Measurements from ENCODE around the gene RAB3B.
"Not testable (repeated sequence)": the region's sequence is repeated elsewhere in the genome, so short reads cannot be mapped to it uniquely, and the experiment has no call there.

Gene RAB3B, protein sequence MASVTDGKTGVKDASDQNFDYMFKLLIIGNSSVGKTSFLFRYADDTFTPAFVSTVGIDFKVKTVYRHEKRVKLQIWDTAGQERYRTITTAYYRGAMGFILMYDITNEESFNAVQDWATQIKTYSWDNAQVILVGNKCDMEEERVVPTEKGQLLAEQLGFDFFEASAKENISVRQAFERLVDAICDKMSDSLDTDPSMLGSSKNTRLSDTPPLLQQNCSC

DNA sequence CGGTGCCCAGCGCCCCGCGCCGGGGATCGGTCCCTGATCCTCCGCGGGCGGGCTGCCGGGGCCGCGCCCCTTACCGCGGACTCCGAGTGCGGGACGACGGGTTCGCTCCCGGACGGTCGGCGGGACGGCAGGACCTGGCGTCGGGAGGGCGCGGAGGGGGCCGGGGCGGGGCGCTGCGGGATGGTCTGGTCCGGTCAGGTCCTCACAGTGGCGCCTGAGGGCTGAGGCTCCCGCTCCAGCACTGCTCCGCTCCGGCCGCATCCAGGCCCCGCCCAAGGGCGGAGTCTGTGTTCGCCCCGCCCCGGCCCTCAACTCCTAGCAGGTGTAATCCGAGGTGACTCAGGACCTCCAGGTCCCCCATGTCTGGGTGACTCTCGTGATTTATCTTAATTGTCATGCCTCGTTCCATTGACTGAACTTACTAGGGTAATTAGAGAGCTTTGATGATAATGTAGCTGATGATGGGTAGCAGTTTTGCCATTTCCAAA, at the start of gene RAB3B:
RAB3B (minus strand) TSS at position 223 of the 488 bp plus-strand sequence. CDS start 13,583 bp downstream, outside the sequence.
- DNase-seq = peak; percentile 87

DNA sequence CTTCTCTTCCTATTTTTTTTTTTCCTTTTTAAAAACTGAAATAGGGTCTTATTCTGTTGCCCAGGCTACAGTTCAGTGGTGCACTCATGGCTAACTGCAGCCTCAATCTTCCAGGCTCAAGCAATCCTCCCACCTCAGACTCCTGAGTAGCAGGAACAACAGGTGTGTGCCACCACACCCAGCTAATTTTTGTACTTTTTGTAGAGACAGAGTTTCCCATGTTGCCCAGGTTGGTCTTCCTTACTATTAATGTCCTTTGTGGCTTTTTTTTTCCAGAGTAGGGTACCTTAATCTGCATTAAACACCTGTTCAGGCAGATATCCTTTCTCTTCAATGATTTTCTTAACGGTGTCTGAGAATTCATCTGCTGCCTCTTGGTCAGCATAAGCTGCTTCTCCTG, 47.4 kb upstream of the RAB3B start:
- DNase-seq = no peak

DNA sequence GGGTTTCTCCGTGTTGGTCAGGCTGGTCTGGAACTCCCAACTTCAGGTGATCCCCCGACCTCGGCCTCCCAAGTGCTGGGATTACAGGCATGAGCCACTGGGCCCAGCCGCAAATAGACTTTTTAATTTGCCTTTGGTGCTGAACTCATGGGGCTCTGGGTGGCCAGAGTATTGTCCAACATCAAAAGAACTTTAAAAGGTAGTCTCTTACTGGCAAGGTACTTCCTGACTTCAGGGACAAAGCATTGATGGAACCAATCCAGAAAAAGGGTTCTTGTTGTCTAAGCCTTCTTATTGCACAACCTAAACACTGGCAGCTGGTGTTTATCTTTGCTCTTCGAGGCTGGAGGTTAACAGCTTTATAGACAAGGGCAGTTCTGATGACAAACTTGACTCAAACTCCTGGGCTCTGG, 46.9 kb upstream of the RAB3B start:
- DNase-seq = no peak

DNA sequence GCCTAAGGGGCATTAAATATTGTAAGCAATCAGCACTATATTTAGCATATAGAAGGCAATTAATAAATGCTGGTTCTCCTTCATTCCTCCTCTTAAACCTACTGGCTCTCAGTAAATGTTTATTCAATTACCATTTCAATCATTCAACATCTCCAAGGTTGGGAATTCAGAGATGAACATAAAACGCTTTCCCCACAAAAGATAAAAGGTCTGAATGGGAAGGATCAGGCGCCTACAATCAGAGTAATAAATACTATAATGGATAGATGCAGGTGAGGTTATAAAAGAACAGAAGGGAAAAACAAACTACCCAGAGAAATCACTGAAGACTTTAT, 43.5 kb upstream of the RAB3B start:
- no peak for DNase-seq

DNA sequence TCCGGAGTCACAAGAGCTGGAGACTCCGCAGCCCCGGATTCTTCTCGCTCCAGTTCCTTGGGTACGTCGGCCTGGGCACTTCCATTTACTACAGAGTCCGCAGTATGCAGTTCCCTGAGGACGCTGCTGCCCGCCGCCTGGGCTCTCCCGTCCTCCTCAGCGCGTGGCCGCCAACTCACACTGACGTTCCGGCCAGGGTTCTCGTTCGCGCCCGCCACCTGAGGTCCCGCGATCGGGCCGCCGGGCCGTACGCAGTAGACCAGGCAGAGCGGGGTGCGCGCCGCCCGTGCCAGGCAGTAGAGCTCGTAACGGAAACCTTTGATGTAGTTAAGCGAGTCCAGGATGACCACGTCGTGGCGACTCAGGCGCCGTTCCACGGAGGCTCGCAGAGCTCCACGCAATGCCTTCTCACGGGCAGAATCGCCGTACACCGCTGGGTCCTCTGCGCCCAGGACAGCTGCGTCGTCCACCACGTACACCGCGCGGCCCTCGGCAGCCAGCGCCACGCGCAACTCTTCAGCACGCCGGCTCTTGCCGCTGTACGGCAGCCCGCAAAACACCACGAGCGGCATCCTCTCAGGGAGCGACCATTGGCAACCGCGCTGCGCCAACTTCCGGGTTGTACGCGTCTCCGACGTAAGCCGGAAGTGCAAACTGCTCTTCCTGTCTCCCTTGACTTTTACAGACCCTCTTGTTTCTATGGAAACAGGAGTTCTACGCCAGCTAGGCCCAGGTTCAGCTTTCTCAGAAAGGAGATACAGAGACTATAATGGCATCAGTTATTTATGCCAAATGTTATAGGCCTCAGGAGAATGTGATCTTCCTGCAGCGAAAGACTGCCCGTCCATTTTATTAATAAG, 42.9 kb upstream of the RAB3B start, which contains the start of gene KTI12:
KTI12 (minus strand) TSS at position 621 of the 860 bp plus-strand sequence; CDS start at position 572, 49 bp downstream.
- DNase-seq = peak; percentile 87

DNA sequence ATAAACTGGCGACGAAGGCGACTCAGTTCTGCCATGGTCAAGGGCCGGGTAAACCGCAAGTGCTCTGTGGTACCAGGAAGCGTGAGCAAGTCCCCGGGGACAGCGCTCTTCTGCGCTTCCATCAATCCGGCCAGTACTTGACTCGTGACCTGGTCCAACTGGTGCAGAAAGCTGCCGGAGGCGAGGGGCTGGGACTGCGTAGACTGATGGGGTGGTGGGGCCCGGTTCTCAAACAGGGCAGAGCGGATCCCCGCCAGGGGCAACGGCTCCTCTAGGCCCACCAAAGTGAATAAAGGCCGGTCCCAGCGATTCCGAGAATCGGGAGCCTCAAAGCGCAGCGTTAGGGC, 42.3 kb upstream of the RAB3B start:
- DNase-seq = no peak

DNA sequence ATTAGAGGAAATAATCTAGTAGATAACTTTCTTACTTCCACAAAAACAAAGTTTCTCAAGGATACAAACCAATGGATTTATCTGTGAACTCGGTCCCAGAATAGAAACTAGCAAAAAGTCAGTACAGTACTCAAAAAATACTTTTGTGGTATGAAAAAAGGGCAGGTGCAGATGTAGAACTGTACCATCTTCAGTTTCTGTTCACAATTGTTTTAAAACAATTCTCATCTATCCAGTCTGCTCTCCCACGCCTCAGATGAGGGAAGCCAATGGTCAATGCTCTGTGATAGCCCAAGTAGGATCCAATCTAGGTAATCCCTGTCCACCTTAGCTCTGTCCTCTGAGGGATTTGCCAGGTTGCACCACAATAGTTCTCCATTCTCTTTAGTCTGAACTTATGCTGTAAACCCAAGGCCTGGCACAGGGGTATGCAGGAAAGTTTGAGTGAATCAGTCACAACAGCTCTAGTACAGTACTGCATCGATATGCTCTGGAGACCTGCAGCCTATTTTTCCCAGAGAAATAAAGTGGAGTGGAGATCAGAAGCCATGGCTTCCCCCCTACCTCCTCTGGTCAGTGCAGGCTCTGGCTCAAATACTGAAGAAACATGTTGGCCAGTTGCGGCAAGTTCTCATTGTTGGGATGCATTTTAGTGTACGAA, 41.8 kb upstream of the RAB3B start:
- no peak for DNase-seq

DNA sequence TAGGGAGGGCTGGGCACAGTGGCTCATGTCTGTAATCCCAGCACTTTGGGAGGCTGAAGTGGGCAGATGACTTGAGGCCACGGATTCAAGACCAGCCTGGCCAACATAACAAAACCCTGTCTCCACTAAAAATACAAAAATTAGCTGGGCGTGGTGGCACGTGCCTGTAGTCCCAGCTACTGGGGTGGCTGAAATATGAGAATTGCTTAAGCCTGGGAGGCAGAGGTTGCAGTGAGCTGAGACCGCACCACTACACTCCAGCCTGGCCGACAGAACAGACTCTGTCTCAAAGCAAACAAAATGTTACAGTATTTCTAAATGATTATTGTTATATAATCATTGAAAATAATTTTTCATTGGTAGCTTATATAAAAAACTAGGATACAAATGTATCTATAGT, 38.3 kb upstream of the RAB3B start:
- DNase-seq = not testable (repeated sequence)

DNA sequence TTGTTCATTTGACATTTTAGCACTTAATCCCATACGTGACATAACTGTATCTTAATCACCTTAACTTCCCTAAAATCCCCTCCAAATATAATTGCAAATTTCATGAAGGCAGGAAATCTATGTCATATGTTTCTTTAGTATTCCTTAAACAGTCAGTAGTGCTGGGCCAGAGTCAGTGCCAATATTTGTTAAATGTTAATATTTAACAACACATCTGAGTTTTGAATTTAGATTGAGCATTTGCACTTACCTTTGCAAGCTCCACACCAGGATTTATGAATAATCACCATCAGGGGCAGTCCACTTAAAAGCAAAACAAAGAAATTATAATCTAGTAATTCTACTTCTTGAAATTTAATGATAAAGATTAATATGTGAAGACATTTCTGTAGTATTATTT, 37.8 kb upstream of the RAB3B start:
- DNase-seq = no peak

DNA sequence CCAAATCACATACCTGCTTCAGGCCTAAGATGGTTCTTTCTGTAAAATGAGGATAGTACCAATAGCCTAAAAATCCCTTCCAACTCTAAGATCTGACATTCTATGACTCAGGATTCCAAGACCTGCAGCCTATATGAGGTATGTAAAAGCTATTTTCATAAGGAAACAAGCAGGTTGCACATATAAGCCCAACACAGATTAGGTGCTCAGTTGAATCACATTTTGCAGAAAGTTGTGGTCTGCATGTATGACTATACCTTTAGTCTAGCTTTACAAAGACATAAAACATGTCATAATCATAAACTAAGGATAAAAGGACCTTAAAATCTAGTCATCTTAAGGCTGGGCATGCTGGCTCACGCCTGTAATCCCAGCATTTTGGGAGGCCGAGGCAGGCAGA, 35.8 kb upstream of the RAB3B start:
- DNase-seq = no peak

DNA sequence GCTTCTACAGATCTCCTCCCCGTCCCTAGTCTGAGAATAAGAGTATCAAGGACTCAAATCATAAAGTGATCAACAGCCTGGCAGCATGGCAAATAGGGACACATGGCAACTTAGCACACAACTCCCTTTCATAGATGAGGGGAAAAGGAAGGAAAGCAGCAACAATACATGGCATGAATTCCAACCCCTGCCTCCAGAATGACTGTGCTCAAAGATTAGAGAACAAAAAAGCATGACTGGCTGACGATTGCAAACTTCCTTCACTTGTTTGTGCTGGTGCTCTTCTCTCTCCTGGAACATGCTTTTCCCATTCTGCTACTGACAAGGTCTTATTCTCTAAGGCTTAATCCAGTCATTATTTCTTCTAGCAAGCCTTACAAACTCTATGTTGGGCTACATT, 31.6 kb upstream of the RAB3B start:
- DNase-seq = no peak

DNA sequence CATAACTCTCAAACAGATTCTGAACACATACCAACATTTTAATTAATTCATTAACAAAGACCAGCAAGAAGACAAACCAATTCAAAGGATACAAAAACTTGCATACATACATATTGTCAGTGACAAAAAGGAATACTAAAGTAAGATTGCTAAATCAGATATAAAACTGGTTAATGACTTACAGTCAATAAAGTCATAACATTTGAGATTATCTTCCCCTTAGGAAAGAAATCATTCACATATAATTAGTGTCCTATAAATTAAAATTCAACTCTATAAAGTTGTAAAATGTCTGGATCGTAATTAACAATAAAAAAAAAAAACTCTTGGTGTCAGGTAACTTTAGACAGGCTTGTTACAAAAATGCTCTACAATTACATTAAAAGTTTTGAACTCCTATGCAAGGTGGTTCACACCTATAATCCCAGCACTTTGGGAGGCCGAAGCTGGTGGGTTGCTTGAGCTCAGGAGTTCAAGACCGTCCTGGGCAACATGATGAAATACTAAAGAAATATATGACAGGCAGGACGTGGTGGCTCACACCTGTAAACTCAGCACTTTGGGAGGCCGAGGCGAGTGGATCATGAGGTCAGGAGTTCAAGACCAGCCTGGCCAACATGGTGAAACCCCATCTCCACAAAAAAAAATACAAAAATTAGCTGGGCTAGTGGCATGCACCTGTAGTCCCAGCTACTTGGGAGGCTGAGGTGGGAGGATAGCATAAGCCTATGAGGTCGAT, 17.7 kb upstream of the RAB3B start:
- no peak for DNase-seq

DNA sequence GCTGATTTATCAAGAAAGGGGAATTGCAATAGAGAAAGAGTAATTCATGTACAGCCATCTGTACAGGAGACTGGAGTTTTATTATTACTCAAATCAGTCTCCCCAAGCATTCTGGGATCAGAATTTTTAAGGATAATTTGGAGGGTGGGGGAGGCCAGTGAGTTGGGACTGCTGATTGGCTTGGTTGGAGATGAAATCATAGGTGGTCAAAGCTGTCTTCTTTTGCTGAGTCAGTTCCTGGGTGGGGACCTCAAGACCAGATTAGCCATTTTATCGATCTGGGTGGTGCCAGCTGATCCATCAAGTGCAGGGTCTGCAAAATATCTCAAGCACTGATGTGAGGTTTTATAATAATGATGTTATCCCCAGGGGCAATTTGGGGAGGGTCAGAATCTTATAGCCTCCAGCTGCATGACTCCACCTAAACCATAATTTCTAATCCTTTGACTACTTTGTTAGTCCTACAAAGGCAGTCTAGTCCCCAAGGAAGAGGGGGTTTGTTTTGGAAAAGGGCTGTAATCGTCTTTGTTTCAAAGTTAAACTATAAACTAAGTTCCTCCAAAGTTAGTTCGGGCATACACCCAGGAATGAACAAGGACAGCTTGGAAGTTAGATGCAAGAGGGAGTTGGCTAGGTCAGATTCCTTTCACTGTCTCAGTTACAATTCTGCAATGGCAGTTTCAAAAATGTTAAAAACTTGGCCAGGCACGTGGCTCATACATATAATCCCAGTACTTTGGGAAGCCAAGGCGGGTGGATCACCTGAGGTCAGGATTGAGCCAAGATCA, 16.9 kb upstream of the RAB3B start:
- no peak for DNase-seq

DNA sequence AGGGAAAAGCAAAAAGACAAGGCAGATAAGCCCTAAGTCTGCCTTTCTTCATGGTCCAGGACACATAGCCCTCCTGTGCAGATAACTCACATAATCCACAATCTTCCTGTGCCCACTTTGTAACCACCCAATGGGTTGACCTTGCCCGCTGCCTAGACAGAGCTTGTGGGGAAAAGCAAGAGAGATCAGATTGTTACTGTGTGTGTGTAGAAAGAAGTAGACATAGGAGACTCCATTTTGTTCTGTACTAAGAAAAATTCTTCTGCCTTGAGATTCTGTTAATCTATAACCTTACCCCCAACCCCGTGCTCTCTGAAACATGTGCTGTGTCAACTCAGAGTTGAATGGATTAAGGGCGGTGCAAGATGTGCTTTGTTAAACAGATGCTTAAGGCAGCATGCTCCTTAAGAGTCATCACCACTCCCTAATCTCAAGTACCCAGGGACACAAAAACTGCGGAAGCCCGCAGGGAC, 15.6 kb upstream of the RAB3B start:
- DNase-seq = not testable (repeated sequence)

DNA sequence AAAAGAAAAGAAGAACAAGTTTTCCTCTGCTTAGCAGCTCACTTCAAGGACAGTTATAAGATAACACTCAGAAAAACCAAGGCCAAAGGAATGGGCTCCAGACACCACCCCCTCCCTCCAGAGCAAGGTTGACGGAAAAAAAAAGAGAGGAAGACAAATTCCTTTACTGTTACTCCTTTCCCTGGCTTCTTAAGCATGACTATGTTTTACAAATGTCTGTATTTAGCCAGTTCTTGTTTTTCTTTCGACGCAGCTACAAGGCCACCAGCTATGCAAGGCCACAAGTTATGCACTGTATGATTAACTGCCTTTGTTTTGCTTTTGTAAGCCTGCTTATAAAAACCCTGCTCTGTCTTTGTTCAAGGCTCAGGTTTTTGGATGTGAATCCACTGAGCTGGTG, 15.0 kb upstream of the RAB3B start:
- DNase-seq = not testable (repeated sequence)

DNA sequence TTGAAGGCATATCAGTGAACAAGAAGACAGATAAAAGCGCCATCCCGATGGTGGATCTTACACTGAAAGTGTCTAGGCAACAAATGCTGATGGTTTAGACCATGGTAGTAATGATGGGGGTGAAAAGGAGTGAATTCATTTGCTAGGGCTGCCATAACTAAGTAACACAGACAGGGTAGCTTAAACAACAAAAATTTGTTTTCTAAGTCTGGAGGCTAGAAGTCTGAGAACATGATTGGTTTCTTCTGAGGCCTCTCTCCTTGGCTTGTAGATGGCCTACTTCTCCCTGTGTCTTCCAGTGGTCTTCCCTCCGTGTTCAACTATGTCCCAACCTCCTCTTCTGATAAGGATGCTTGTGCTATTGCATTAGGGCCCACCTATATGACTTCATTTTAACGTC, 13.4 kb upstream of the RAB3B start:
- DNase-seq = no peak

DNA sequence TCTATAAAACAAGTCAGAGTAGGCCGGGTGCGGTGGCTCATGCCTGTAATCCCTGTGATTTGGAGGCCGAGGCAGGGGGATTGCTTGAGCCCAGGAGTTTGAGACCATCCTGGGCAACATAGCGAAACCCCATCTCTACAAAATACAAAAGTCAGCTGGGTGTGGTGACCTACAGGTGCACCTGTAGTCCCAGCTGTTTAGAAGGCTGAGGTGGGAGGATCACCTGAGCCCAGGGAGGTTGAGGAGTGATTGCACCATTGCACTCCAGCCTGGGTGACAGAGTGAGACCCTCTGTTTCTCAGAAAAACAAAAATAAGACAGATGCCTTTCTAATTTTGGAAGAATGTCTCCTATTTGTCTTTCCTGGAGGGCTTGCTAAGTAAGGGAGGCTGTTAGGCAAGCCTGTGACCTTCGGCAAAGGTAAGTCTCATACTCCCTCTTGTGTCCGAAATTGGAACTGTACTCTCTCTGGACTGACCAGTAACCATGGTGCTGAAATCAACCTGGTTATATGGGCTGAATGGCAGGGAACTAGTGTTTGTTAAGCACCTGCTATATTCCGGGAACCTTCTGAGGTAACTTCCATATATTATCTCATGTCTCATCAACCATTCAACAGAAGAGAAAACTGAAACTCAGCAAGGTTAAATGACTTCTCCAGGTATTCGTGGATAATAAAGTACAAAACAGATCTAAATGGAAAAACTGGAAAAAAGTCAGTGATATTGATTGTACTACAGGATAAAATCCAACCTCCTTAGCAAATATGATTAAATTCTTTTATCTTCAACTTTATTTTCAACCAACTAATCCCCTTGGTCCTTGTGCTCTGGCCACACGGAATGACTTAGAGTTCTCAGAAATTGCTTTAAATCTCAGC, 11.8 kb upstream of the RAB3B start:
- DNase-seq = peak; percentile 13

DNA sequence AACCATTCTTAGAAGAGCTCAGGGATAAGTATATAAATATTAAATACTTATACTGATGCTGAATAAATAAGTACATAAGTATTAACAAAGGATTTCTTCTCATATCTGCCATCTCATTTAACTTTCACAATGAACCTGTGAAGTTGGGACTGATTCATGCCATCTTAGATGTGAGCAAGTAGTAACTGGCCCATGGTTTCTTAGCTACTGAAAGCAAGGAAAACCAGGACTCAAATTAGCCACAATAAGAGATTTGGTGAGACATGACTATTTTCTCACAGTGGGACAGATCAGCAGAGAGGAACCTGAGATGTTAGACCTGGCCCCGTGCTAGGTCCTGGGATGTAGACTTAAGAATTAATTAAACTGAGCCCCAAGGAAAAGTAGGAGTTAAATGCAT, 8.2 kb upstream of the RAB3B start:
- DNase-seq = no peak

DNA sequence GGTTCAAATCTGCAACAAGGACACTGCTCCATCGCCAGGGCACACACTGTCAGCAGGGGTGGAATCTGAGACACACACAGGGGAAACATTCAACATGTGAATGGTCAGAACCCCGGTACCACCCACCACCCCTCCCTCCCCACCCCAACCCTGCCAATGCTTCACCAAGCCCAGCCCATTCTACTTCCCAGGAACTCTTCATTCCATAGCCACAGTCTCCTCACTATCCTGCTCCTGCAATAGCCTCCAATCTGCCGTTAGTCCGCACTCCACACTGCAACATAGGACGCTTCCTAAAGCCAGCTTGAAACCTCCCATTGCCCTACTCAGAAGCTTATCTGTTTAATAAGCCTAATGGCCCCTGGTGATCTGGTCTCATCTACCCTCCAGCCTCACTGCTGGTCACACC, 7.5 kb upstream of the RAB3B start:
- no peak for DNase-seq

DNA sequence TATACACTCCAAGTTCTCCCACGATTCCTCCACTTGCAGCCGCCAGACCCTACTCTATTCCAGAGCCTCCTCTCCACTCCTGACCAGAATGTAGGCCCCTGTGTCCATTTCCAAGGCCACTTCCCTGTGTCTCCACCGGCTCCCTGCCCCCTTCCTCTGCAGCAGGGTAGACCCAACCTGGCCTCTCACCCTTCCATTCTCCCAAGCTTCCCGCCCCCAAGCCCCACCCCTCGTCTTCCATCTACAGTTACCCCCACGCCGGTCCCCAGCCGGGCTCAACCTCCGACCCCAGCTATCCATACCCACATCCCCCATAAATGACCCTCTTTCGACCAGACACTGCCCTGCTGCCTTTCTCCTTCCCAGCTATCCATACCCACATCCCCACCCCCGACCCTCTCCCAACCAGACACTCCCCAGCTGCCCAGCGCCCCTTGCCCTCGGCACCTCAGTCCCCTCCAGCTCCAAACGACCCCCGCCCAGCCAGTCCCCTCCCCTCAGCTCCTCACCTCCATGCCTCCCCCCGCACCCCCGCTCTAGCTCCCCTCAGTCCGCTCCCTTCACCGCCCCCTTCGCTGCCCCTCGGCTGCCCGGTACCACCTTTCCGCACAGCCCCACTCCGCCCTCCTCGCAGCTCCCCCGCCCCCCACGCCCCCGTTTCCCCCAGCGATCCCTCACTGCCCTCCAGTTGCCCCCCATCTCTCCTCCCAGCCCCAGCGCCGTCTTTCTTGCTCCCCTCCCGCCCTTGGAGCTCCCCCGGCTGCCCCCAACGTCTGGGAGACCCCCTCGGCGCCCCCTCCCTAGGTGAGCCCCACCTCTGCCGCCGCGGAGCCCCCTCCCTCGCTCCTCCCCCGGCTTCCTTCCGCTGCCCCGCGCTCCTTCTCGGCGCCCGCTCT, 670 bp downstream of the RAB3B start:
- DNase-seq = no peak

Measured in activated naive CD4-positive, alpha-beta T cell treated with anti-CD3 and anti-CD28 coated beads, Interleukin-2, amount 50 U/mL, for 16 hours (primary cell).